GM12892 (cell line): ENCODE results near the gene PSMB7.

Experiments used
- POLR2A ChIP-seq: IDR thresholded peaks from 2 replicates; pipeline ENCODE4 v1.6.1; 2011; ENCODE audit warnings: low read depth, low read length, control low read depth
- POLR2AphosphoS5 ChIP-seq: IDR thresholded peaks from 2 replicates; pipeline ENCODE4 v1.6.1; 2011; ENCODE audit warnings: low read depth, low read length, control low read depth
- TAF1 ChIP-seq: IDR thresholded peaks from 2 replicates; pipeline ENCODE4 v1.6.1; 2011; ENCODE audit warnings: low read depth, mild to moderate bottlenecking, control low read depth, low read length, borderline replicate concordance

- TF ChIP-seq TAF1 (no peak), POLR2A (no peak), POLR2AphosphoS5 (peak; percentile 19; the same call in 1 of the 2 replicates)
Measured at GRCh38 chr9:124342402-124342775, 72.9 kb downstream of the PSMB7 start.
